ENCODE results near the gene CENPE. TPM values are rescaled to one million over a fixed set of nuclear protein-coding genes. Genes with fewer than 3 reads are reported as not detected.

The CENPE gene
- polyA plus RNA-seq, 3 donors = 13.1 to 16.6 (median 14.3) TPM

DNA sequence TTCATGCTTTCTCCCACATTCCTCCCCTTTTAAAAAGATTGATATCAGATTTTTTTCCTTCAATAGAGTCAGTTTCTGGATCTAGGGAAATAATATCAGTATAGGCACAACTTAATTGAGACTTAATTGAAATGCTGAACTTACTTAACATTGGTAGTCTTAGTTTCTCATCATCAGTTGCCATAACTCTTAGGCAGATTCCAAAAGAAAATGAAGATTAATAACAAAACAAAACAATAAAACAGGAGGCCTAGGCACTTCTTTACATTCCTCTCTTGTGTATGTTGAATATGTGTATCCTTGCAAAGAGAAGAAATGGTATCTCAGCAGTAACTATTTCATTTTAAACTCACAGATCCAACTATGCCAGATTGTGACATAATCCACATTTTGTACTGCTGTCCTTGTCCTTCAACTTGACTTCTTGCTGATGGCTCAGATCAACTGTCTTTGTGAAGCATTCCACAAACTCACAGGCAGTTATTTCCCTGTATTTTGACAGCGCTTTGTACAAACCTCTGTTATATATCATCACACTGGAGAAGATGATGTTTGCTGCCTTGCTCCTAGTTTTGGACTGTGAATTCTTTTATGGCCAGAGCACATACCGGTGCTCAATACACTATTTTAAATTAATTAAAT is 112.5 kb downstream of the CENPE start:
- DNase-seq (ENCODE audit: low read depth in 3 of 3, low spot score in 2 of 3) = no peak

DNA sequence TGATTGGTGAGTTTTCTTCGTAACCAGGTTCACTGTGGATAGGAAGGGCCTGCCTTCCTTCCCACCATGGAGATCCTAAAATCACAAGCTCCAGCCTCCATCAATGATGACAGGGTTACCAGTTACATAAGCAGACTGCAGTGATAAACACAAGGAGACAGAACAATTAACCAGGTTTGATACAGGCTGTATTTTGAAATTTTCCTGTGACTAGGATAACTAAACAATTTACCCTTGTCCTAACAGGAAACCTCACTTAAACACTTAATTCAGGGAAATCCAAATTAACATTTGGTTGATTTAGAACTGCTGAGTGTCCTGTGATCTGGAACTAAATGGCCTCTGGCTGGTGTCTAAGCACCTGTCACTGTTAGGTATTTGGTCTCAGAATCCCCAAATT is 118.5 kb downstream of the CENPE start:
- DNase-seq (ENCODE audit: low read depth in 3 of 3, low spot score in 2 of 3) = no peak

DNA sequence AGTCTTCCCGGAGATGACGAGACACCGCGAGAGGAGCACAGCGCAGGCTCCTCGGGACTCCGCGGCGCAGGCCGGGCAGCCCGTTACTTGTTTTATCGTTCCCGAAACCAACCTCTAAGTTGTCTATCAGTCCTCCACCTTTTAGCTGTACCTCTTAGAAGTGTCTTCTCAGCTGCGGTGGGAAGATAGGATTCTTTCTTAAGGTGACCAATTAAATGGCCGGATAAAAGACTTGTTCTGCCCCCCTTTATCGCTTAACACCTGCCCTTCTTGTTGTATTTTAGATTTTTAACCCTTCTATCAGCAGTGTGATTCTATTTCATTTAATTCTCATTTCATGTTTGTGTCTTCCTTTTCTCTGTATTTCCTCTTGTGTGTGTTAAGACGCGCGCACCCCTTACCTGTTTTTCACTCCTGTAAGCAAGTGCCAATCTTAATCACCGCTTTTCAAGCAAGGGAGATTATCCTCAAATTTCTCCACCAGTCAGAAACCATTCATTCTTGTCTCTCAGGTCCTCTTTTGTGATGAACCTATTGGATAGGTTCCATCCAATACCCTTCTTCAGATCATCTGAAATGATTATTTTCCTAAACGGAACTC is 121.3 kb downstream of the CENPE start, which contains the start of gene SLC9B2:
TSS of gene SLC9B2 (minus strand) at position 15 of the 601 bp plus-strand sequence. CDS start 9,211 bp downstream, outside the sequence.
- DNase-seq (ENCODE audit: low read depth in 3 of 3, low spot score in 2 of 3) = peak in 1 of 3 donors; percentile 15

DNA sequence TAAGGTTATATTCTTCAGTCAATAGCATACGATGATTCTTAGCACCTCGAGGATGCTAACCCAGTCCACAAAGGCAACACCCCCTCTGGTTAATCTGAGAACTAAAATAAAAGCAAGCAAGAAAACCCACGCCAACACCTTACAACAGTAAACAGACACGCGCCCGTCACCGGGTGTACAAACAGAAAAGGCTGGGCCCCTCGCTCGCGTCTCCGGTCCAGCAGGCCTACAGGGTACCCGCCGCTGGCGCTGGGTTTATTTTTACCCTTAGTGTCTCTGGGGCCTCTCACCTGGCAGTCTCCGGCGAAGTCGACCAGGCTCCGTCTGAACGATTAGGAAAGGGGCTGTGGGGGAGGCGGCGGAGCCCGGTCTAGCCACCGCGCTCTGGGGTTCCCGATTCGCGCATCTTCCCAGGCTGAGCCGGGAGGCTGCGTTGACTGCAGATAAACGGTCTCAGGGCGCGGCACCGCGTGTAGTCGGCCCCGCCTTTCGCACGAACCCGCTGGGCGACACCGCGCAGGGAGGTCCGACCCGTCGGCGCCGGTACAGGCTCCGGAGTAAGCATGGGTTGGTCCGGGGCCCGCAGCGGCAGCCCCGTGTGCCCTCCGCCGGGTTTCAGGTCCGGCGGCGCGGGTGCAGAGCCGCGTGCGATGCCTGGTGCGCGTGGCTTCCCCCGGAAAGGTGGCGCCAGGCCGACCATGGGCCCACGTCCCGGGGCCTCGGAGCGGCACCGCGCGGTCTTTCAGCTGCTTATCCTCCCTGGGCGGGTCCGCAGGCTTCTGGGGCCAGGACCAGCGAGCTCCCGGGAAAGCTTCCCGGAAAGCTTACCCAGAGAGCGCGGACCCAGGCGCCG is 122.0 kb downstream of the CENPE start:
- DNase-seq (ENCODE audit: low read depth in 3 of 3, low spot score in 2 of 3) = peak in 2 of 3 donors; percentile 44 to 45

DNA sequence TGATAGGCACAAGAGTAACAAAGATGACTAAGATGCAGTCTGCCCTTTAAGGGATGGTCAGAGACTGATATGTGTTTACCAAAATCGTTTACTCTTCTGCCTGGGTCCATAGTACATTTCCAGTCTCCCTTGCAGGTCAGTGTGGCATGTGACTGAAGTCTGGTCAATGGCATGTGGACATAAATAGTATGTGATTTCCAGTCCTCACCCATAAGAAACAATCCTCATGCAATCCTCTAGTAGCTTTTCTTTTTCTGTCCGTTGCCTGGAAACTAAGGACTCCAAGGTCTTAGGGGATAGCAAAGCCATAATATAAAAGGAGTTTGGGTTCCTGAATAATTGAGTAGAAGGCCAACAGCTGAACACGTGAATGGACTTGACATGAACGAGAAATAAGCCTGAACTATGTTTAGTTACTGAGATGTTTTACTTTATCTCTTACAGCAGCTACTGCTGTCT is 122.7 kb downstream of the CENPE start:
- no peak for DNase-seq (ENCODE audit: low read depth in 3 of 3, low spot score in 2 of 3)

DNA sequence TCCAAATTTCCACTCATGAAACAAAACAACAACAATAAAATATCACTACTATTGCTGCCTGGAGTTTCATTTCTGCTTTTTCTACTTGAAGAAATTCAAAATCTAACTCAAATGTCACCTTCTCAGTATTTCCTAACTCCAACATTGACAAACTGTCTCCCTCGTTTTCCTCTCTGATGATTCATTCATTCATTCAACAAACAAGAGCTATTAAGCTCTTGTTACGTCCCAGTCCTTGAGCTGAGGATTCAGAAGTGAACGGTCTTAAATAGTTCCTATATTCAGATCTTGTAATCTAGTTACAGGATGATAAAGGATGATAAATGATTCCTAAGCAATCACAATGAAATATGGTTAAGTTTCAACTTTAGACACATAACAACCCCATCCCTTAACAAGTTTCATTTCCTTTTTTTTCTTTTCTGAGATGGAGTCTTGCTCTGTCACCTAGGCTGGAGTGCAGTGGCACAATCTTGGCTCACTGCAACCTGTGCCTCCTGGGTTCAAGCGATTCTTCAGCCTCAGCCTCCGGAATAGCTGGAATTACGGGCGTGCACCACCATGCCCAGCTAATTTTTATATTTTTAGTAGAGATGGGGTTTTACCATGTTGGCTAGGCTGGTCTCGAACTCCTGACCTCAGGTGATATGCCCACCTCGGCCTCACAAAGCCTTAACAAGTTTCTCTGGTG is 123.3 kb downstream of the CENPE start:
- DNase-seq (ENCODE audit: low read depth in 3 of 3, low spot score in 2 of 3) = no peak

DNA sequence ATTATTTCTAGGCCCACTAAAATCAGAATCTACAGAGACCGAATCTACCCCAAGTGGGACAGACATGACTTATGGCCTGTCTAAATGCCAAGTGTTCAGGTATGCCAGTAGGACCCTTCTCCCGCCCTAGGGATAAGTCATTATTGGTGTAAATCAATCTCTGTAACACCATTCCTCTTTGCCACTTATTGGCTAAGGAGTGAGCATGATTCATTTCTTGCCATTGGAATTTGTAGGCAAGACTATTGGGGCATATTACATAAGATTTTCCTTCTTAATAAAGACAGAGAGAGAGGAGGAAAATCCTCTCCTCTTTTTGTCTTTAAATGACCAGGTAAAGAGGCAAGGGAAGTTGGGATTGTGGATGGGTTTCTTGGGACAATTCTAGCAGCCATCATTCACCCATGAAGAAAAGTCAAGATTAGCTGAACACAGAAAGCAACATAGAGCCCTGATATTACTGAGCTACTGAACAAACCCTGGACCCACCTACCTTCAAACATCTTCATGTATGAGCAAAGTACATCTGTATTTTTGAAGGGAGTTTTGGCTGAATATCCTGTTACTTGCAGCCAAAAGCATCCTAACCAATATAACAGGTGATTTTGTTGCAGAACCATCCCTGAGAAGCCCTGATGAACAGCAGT is 124.2 kb downstream of the CENPE start:
- no peak for DNase-seq (ENCODE audit: low read depth in 3 of 3, low spot score in 2 of 3)

DNA sequence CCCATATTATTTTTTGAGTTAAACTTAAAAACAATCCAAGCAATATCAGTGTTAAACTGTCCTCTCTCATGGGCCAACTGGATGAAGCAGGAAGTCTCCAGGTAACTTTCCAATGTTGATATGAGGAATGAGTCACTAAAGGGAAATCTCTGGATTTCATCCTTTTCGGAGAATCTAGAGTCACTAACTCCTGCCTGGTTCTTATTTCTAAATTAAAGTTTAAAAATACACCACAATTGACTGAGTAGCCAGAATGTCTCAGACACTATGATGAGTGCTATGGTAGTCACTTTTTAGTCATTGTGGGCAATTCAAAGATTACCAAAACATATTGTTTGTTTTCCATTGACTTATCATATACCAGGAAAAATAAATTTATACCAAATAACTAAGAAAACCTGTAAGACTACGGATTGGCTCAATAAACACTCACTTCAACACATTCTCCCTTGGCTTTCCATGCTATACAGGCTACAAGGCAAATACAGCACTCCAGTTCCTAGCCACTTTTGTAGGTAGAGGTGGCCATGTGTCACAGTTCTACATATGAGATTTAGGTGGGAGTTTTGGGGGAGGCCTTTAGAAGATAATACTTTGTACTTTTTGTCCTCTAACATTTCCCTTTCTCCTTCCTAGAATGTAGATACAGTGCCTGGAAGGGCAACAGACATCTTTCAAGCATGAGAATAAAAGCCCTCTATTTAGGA is 130.1 kb downstream of the CENPE start:
- no peak for DNase-seq (ENCODE audit: low read depth in 3 of 3, low spot score in 2 of 3)

DNA sequence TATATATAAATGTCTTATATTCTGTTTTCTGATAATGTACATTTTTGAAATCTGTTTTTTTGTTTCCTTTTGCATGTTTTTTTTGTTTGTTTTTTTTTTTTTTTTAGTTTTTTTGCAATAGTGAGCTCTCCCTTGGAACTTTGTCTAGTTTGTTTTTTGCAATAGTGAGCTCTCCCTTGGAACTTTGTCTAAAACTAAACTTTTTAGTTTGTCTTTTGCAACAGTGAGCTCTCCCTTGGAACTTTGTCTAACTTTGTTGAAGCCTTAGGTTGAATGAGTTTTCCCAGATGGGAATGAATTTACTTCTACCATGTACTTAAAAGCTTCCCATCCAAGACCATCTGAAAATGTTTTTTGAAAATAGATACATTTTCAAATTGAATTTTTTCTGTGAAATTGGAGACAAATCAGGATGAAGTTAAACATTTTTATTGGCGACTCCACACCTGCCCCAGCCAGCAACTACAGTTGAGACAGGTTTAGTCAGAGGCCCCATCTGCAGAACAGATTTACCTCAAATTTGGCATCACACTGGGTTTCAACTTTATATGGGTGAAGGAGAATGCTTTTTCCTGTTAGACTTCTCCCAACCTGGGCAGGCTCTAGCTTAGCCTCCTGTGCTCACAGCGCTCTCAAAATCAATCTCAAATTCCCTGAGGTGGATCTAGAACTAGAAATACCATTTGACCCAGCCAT is 137.5 kb downstream of the CENPE start:
- no peak for DNase-seq (ENCODE audit: low read depth in 3 of 3, low spot score in 2 of 3)

Other genes starting within 250 kb of the CENPE start
- 1 to 10 TPM; 2.8 to 4.8 (median 4.1) TPM for gene SLC9B1, start 178.6 kb downstream of the CENPE start, polyA plus RNA-seq (ENCODE audit: insufficient read length in 3 of 3)
- 10 to 100 TPM in 1 of 3 donors, 1 to 10 TPM in 2; 9.2 to 13.8 (median 9.7) TPM for gene SLC9B2, start 121.6 kb downstream of the CENPE start, polyA plus RNA-seq (ENCODE audit: insufficient read length in 3 of 3)
- 100 to 1,000 TPM; 222 to 261 (median 261) TPM for gene BDH2, start 98.5 kb downstream of the CENPE start, polyA plus RNA-seq (ENCODE audit: insufficient read length in 3 of 3)

All from right renal cortex interstitium (tissue), 3 donors.